BE2C (cell line): ENCODE measurements around the gene IARS2.

Experiments used
- DNase-seq: peaks from one replicate; pipeline ENCODE4 v3.0.0-alpha.2; 2020
- H3K27me3 ChIP-seq: fragments of 250-450 bp; sonication (Bioruptor Pico); 2 replicates; pipeline ENCODE4 v1.5.1; 2020; ENCODE audit warnings: mild to moderate bottlenecking
- H3K36me3 ChIP-seq: fragments of 250-450 bp; sonication (Bioruptor Pico); 2 replicates; pipeline ENCODE4 v1.5.1; 2020; ENCODE audit warnings: mild to moderate bottlenecking
- H3K4me1 ChIP-seq: fragments of 250-450 bp; sonication (Bioruptor Pico); 2 replicates; pipeline ENCODE4 v1.5.1; 2020
- H3K4me3 ChIP-seq: 2 replicates; pipeline ENCODE4 v1.5.1; 2011; ENCODE audit warnings: low read depth, low read length
- H3K9me3 ChIP-seq: fragments of 250-450 bp; sonication (Bioruptor Pico); 2 replicates; pipeline ENCODE4 v1.5.1; 2020
- CTCF ChIP-seq: IDR thresholded peaks from 2 replicates; pipeline ENCODE4 v1.5.1; 2012; ENCODE audit warnings: mild to moderate bottlenecking, low read depth, low read length

The IARS2 gene

GRCh38 chr1:220188538-220188937 is 94.6 kb downstream of the IARS2 start:
- no peak for TF ChIP-seq CTCF
- Histone ChIP-seq H3K4me1 (no peaks in the 10 kb centered on the region), H3K4me3 (no peak overlapping the region), H3K36me3 (peaks cover 26% of the 10 kb centered on the region), H3K9me3 (no peaks in the 10 kb centered on the region), H3K27me3 (no peaks in the 10 kb centered on the region)
- no peak for DNase-seq

GRCh38 chr1:220189750-220190347 is 95.9 kb downstream of the IARS2 start:
- Histone ChIP-seq H3K36me3 (peaks cover 32% of the 10 kb centered on the region), H3K4me3 (no peak overlapping the region), H3K9me3 (no peaks in the 10 kb centered on the region), H3K27me3 (no peaks in the 10 kb centered on the region), H3K4me1 (no peaks in the 10 kb centered on the region)
- DNase-seq: no peak
- peak; percentile 64 for TF ChIP-seq CTCF

GRCh38 chr1:220195701-220196100 is 101.8 kb downstream of the IARS2 start:
- H3K4me1 ChIP-seq: no peaks in the 10 kb centered on the region
- H3K36me3 ChIP-seq: peaks cover 32% of the 10 kb centered on the region
- no peak overlapping the region for H3K4me3 ChIP-seq
- no peak for TF ChIP-seq CTCF
- H3K27me3 ChIP-seq: no peaks in the 10 kb centered on the region
- no peaks in the 10 kb centered on the region for H3K9me3 ChIP-seq
- no peak for DNase-seq
